ENCODE data around the gene MAP4K3. TPM values are rescaled to one million over a fixed set of nuclear protein-coding genes. Genes with fewer than 3 reads are reported as not detected.

The MAP4K3 gene
- total RNA-seq, 4 donors from 2014 or later: 39.6 to 72.5 (median 53.8) TPM

- no peak for DNase-seq (ENCODE audit: extremely low spot score)
- H3K4me1 ChIP-seq: peaks cover 11 to 18% (median 14%) of the 10 kb centered on the region in 4 donors
- WGBS: 59% methylated on average over 3 of the region's 3 CpGs
- no peak for TF ChIP-seq POLR2AphosphoS5 (IDR thresholded peaks at IDR 0.05)
- no peak for TF ChIP-seq CTCF (IDR thresholded peaks at IDR 0.05)
- TF ChIP-seq EP300 (IDR thresholded peaks at IDR 0.05): no peak
- TF ChIP-seq POLR2A (IDR thresholded peaks at IDR 0.05; ENCODE audit: low read depth): no peak
- no peaks in the 10 kb centered on the region for H3K27me3 ChIP-seq
- H3K27ac ChIP-seq (replicated peaks in 1 of 4): no peak overlapping the region
- intact Hi-C loops (cut with DNase I): loop anchor here (5.0 kb wide), 1 partner anchor 106 kb away; no protein-coding TSS in a partner anchor
- no peaks in the 10 kb centered on the region for H3K9me3 ChIP-seq
- H3K36me3 ChIP-seq: no peaks in the 10 kb centered on the region
- H3K4me3 ChIP-seq: no peak overlapping the region
Observed at GRCh38 chr2:39483534-39483933, 46.4 kb upstream of the MAP4K3 start.

GRCh38 chr2:39481611-39482010 is 44.5 kb upstream of the MAP4K3 start:
- Histone ChIP-seq H3K36me3 (peaks cover 0 to 15% (median 9%) of the 10 kb centered on the region in 4 donors), H3K27me3 (no peaks in the 10 kb centered on the region), H3K4me1 (peaks cover 11 to 18% (median 14%) of the 10 kb centered on the region in 4 donors), H3K4me3 (no peak overlapping the region), H3K9me3 (no peaks in the 10 kb centered on the region), H3K27ac (replicated peaks in 1 of 4) (no peak overlapping the region)
- TF ChIP-seq CTCF (IDR thresholded peaks at IDR 0.05): no peak
- TF ChIP-seq POLR2AphosphoS5 (IDR thresholded peaks at IDR 0.05): no peak
- TF ChIP-seq POLR2A (IDR thresholded peaks at IDR 0.05; ENCODE audit: low read depth): no peak
- no peak for TF ChIP-seq EP300 (IDR thresholded peaks at IDR 0.05)
- 84% methylated on average over 2 of the region's 2 CpGs for WGBS
- intact Hi-C loops (cut with DNase I): loop anchor here (5.0 kb wide), 1 partner anchor 104 kb away; no protein-coding TSS in a partner anchor
- DNase-seq (ENCODE audit: extremely low spot score): no peak

GRCh38 chr2:39479696-39480095 is 42.6 kb upstream of the MAP4K3 start:
- Histone ChIP-seq H3K4me1 (peaks cover 8 to 15% (median 11%) of the 10 kb centered on the region in 4 donors), H3K4me3 (no peak overlapping the region), H3K9me3 (no peaks in the 10 kb centered on the region), H3K27me3 (no peaks in the 10 kb centered on the region), H3K36me3 (peaks cover 0 to 23% (median 9%) of the 10 kb centered on the region in 4 donors), H3K27ac (replicated peaks in 1 of 4) (no peak overlapping the region)
- no peak for DNase-seq (ENCODE audit: extremely low spot score)
- WGBS: 81% methylated on average over 5 of the region's 5 CpGs
- intact Hi-C loops (cut with DNase I): loop anchor here (5.0 kb wide), 1 partner anchor 102 kb away; no protein-coding TSS in a partner anchor
- no peak for TF ChIP-seq EP300 (IDR thresholded peaks at IDR 0.05)
- TF ChIP-seq CTCF (IDR thresholded peaks at IDR 0.05): no peak

- H3K4me3 ChIP-seq: no peak overlapping the region
- intact Hi-C loops (cut with DNase I): no loop called here
- no peaks in the 10 kb centered on the region for H3K27me3 ChIP-seq
- peaks cover 2 to 10% (median 5%) of the 10 kb centered on the region in 4 donors for H3K4me1 ChIP-seq
- no peak for DNase-seq (ENCODE audit: extremely low spot score)
- H3K9me3 ChIP-seq: no peaks in the 10 kb centered on the region
- H3K27ac ChIP-seq (replicated peaks in 1 of 4): no peak overlapping the region
- TF ChIP-seq POLR2AphosphoS5 (IDR thresholded peaks at IDR 0.05): no peak
- TF ChIP-seq CTCF (IDR thresholded peaks at IDR 0.05): no peak
- TF ChIP-seq EP300 (IDR thresholded peaks at IDR 0.05): no peak
- no peak for TF ChIP-seq POLR2A (IDR thresholded peaks at IDR 0.05; ENCODE audit: low read depth)
- peaks cover 0 to 24% (median 9%) of the 10 kb centered on the region in 4 donors for H3K36me3 ChIP-seq
Observed at GRCh38 chr2:39479053-39479670, 42.1 kb upstream of the MAP4K3 start.

- Histone ChIP-seq H3K36me3 (peaks cover 0 to 28% (median 9%) of the 10 kb centered on the region in 4 donors), H3K4me3 (no peak overlapping the region), H3K27me3 (no peaks in the 10 kb centered on the region), H3K9me3 (no peaks in the 10 kb centered on the region), H3K27ac (replicated peaks in 1 of 4) (no peak overlapping the region), H3K4me1 (no peaks in the 10 kb centered on the region)
- intact Hi-C loops (cut with DNase I): no loop called here
- WGBS: 81% methylated on average over 4 of the region's 4 CpGs
- TF ChIP-seq POLR2AphosphoS5 (IDR thresholded peaks at IDR 0.05) (no peak), EP300 (IDR thresholded peaks at IDR 0.05) (no peak), CTCF (IDR thresholded peaks at IDR 0.05) (no peak), POLR2A (IDR thresholded peaks at IDR 0.05; ENCODE audit: low read depth) (no peak)
- no peak for DNase-seq (ENCODE audit: extremely low spot score)
Observed at GRCh38 chr2:39476524-39476923, 39.4 kb upstream of the MAP4K3 start.

Data from esophagus muscularis mucosa (tissue), 4 donors.